Activated CD8-positive, alpha-beta T cell treated with anti-CD3 and anti-CD28 coated beads for 36 hours (primary cell): ENCODE data around the gene MTMR3. TPM values are rescaled to one million over a fixed set of nuclear protein-coding genes. Genes with fewer than 3 reads are reported as not detected.

Experiments used
- ATAC-seq: fragments of 200-7000 bp; cut with Tn5 transposase; one replicate; pipeline ENCODE4 v1.10.0; 2021; ENCODE audit warnings: mild to moderate bottlenecking, moderate library complexity
- CTCF ChIA-PET: fragments of 350-600 bp; sonication (Branson Sonifier 250); formaldehyde crosslinking; loops from one replicate; lab custom pipeline; 2021; ENCODE audit warnings: antibody characterized with exemption; lab: Charles Lee
- POLR2A ChIA-PET: fragments of 350-600 bp; sonication (Branson Sonifier 250); formaldehyde crosslinking; loops from one replicate; lab custom pipeline; 2021; ENCODE audit warnings: antibody characterized with exemption; lab: Charles Lee
- DNase-seq: peaks from one replicate; pipeline ENCODE4 v3.0.0-alpha.2; 2020
- H3K27ac Mint-ChIP-seq: one replicate; pipeline ENCODE4 v1.8.0; 2021; ENCODE audit warnings: mild to moderate bottlenecking, mixed read lengths
- H3K27me3 Mint-ChIP-seq: one replicate; pipeline ENCODE4 v1.8.0; 2021; ENCODE audit warnings: mixed read lengths
- H3K36me3 Mint-ChIP-seq: one replicate; pipeline ENCODE4 v1.8.0; 2021; ENCODE audit warnings: low read depth, mixed read lengths
- H3K4me1 Mint-ChIP-seq: one replicate; pipeline ENCODE4 v1.8.0; 2021; ENCODE audit warnings: low read depth, mixed read lengths
- H3K4me3 Mint-ChIP-seq: one replicate; pipeline ENCODE4 v1.8.0; 2021; ENCODE audit warnings: mild to moderate bottlenecking, moderate library complexity, mixed read lengths
- H3K9me3 Mint-ChIP-seq: one replicate; pipeline ENCODE4 v1.8.0; 2021; ENCODE audit warnings: mixed read lengths
- CTCF ChIP-seq: fragments of 200-600 bp; IDR thresholded peaks from one replicate; pipeline ENCODE4 v1.8.0; 2022; ENCODE audit warnings: antibody characterized with exemption, mild to moderate bottlenecking
- intact Hi-C: fragments of 100-400 bp; cut with micrococcal nuclease; formaldehyde crosslinking; loops from one replicate; pipeline ENCODE4 v1.10.0; 2022
- total RNA-seq, 2 experiments: library from RNA; stranded (reverse); gene quantifications; one replicate each; pipeline ENCODE4 v1.2.3, GENCODE V29; 2021

MTMR3 gene
- total RNA-seq, 2 experiments from 2014 or later = 19.5 to 21.3 TPM

GRCh38 chr22:29934596-29934995 is 51.6 kb downstream of the MTMR3 start:
- H3K27me3 Mint-ChIP-seq = no peaks in the 10 kb centered on the region
- ChIA-PET POLR2A (no interaction called here), CTCF (interaction anchor here (1.0 kb wide), 1 partner anchor 70 kb away, joined by 3 read pairs; no protein-coding TSS in a partner anchor)
- intact Hi-C loops = no loop called here
- no peak for TF ChIP-seq CTCF
- peaks cover 1% of the 10 kb centered on the region for H3K9me3 Mint-ChIP-seq
- ATAC-seq (no peak), DNase-seq (no peak)
- H3K4me1 Mint-ChIP-seq = peaks cover 49% of the 10 kb centered on the region
- H3K27ac Mint-ChIP-seq = no peak overlapping the region
- H3K4me3 Mint-ChIP-seq = no peak overlapping the region
- H3K36me3 Mint-ChIP-seq = peaks cover under 1% of the 10 kb centered on the region

DNA sequence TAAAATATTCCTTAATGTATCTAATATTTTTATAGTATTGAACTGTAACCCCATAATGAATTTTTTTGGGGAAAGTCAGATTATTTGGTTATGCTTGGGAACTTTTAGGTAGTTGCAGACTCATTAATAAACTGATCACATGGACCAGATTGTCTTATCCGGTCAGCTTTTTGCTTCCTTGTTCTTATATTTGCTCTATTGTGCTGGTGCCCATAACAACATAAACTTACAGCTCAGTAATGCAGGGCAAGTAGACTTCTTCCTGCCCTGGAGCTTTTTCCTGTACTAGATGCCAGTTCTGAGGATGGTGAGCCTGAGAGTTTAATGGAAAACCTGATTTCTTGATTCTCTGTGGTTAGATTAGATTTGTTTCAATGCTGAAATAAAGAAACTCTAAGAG is 53.2 kb downstream of the MTMR3 start:
- Mint-ChIP-seq H3K4me3 (no peak overlapping the region), H3K27ac (no peak overlapping the region), H3K4me1 (peaks cover 45% of the 10 kb centered on the region), H3K27me3 (no peaks in the 10 kb centered on the region), H3K36me3 (peaks cover 7% of the 10 kb centered on the region), H3K9me3 (peaks cover 4% of the 10 kb centered on the region)
- intact Hi-C loops = no loop called here
- ChIA-PET CTCF (no interaction called here), POLR2A (no interaction called here)
- DNase-seq = no peak
- TF ChIP-seq CTCF = no peak
- no peak for ATAC-seq

DNA sequence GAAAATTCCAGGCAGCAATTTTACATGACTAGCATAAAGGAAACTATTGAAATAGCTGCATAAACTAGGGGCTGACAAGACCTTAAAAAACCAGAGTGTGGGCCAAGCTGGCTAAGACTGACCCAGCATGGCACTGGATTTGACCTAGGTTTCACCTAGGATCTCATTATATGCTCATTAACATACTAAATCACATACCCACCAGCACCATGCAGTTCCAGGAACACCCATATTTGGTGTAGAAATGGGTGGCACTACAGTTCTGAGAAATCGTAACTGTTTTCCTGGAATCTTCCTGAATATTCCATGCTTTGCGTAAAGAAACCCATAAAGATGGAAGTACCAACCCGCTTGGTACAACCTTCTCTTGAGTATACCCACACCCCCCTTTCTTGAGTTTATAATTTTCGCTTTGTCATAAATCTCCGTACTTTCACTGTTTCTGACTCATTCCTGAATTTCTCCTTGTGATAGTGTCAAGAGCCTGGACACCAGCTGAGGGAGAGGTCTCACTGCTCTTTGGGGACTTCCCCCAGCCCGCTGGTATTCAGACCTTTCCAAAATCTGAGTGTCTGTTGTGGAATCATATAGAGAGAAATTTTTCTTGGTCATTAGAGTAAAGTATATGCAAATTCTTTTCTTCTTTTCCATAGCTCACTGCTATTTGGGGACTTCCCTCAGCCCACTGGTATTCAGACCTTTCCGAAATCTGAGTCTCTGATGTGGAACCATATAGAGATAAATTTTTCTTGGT is 55.1 kb downstream of the MTMR3 start:
- intact Hi-C loops = no loop called here
- Mint-ChIP-seq H3K27ac (no peak overlapping the region), H3K4me1 (peaks cover 41% of the 10 kb centered on the region), H3K4me3 (no peak overlapping the region), H3K27me3 (no peaks in the 10 kb centered on the region), H3K36me3 (peaks cover 13% of the 10 kb centered on the region), H3K9me3 (peaks cover 11% of the 10 kb centered on the region)
- DNase-seq (no peak), ATAC-seq (no peak)
- ChIA-PET POLR2A (no interaction called here), CTCF (interaction anchor here (1.2 kb wide), 1 partner anchor 9 kb away, joined by 3 read pairs; no protein-coding TSS in a partner anchor)
- TF ChIP-seq CTCF = no peak

GRCh38 chr22:29940526-29940925 is 57.6 kb downstream of the MTMR3 start:
- Mint-ChIP-seq H3K36me3 (peaks cover 13% of the 10 kb centered on the region), H3K4me3 (no peak overlapping the region), H3K4me1 (peaks cover 36% of the 10 kb centered on the region), H3K27ac (no peak overlapping the region), H3K9me3 (peaks cover 11% of the 10 kb centered on the region), H3K27me3 (no peaks in the 10 kb centered on the region)
- DNase-seq (no peak), ATAC-seq (no peak)
- ChIA-PET POLR2A (no interaction called here), CTCF (no interaction called here)
- TF ChIP-seq CTCF = no peak
- intact Hi-C loops = no loop called here

- intact Hi-C loops = no loop called here
- ATAC-seq (no peak), DNase-seq (no peak)
- TF ChIP-seq CTCF = no peak
- peaks cover 10% of the 10 kb centered on the region for H3K9me3 Mint-ChIP-seq
- H3K4me1 Mint-ChIP-seq = peaks cover 37% of the 10 kb centered on the region
- CTCF ChIA-PET = interaction anchor here (1.2 kb wide), 2 partner anchors 20 to 24 kb away, joined by 3 read pairs; no protein-coding TSS in a partner anchor
- H3K36me3 Mint-ChIP-seq = peaks cover 13% of the 10 kb centered on the region
- no peak overlapping the region for H3K4me3 Mint-ChIP-seq
- POLR2A ChIA-PET = no interaction called here
- no peak overlapping the region for H3K27ac Mint-ChIP-seq
- no peaks in the 10 kb centered on the region for H3K27me3 Mint-ChIP-seq
Observed at GRCh38 chr22:29944339-29944738, 61.4 kb downstream of the MTMR3 start.
